GM04503 (cell line): Measurements from ENCODE around the gene AHSP.
"Not testable (repeated sequence)": the region's sequence is repeated elsewhere in the genome, so short reads cannot be mapped to it uniquely, and the experiment has no call there.

Experiments
- DNase-seq: peaks from one replicate; pipeline ENCODE4 v3.0.0-alpha.2; 2012; ENCODE audit warnings: low read depth

Gene AHSP

GRCh38 chr16:31501226-31501965 is 26.3 kb upstream of the AHSP start:
- DNase-seq: no peak

DNA sequence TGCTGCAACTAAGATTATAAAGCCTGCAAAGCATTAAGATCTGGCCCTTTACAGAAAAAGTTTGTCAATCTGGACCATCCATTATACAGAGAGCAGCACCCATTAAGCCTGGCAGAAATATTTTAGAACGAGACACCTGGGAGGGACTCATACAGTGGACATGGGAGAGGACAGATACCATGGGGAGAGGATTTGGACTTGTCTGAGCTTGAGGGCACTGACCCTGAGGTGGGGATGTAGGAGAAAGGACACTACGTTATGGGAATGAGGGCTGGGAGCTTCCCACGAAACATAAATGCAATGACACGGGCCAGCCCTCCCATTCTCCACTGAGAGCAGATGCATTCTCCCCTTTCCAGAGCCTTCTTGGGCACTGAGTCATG is 25.7 kb upstream of the AHSP start:
- no peak for DNase-seq

DNA sequence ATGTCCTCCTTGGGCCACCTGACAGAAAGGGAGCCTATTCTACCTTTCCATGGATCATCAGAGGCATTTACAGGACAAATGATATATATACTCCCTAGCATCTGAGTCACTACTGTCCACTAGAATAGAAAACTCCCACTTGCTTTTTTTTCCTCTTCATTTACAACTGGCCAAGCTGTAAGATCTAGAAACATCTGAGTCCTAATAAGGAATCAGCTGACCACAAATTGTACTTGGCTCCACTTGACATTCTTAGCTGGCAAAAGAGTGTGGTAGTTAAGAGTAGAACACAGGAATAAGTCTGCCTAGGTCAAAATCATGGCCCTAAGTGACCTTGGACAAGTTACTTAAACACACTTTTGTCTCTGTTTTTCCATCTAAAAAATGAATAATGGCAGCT is 24.7 kb upstream of the AHSP start:
- peak; percentile 50 for DNase-seq

- DNase-seq: not testable (repeated sequence)
Observed at GRCh38 chr16:31503555-31503954, 24.1 kb upstream of the AHSP start.

DNA sequence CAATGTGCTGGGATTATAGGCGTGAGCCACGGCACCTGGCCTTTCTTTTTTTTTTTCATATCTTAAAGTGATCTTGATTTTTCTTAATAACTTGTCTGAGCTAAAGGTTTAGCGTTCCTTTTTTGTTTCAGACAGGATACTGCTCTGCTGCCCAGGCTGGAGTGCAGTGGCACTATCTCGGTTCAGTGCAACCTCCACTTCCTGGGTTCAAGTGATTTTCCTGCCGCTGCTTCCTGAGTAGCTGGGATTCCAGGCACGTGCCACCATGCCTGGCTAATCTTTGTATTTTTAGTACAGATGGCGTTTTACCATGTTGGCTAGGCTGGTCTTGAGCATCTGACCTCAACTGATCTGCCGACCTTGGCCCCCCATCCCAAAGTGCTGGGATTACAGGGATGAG is 23.5 kb upstream of the AHSP start:
- DNase-seq: no peak

DNA sequence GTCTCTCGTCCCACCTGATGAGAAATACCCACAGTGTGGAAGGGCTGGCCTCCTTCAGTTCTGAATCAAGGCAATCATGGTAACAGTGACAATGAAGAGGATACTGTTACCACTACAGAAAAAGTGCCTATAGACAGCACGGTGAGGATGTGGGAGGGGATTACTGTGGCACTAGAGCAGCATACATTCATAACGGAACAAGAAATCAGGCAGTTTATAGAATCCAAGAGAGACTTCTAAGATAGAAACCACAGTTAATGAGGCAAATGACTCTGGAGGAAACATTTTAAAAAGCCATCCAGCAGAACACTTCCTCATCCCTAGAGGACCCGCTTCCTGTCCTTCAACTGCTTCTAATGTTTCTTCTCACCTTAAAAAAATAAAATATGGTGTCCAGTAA is 22.2 kb upstream of the AHSP start:
- no peak for DNase-seq

DNA sequence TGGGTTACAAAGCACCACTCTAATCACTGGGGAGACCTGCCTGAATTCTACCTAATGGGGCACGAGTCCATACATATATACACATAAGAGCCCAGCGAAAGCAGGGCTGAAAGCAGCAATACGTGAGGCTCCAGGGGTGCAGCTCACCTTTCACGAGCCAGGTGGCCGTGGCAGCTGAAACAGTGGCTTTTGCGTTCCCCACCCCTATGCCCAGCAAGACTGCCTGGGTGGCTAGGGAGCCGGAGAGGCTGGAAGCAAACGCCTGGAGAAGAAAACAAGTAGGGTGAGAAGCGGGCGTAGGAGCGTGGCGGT is 20.1 kb upstream of the AHSP start:
- no peak for DNase-seq

- peak; percentile 49 for DNase-seq
Observed at GRCh38 chr16:31507929-31508705, 19.6 kb upstream of the AHSP start, which contains the start of gene RUSF1. Gene RUSF1, minus strand, starts transcription at chr16:31508391. Its CDS starts 18 bp downstream, at chr16:31508373.

GRCh38 chr16:31508706-31509195 is 18.9 kb upstream of the AHSP start:
- DNase-seq: peak; percentile 34

- DNase-seq: peak; percentile 62
Observed at GRCh38 chr16:31513126-31513525, 14.6 kb upstream of the AHSP start.

DNA sequence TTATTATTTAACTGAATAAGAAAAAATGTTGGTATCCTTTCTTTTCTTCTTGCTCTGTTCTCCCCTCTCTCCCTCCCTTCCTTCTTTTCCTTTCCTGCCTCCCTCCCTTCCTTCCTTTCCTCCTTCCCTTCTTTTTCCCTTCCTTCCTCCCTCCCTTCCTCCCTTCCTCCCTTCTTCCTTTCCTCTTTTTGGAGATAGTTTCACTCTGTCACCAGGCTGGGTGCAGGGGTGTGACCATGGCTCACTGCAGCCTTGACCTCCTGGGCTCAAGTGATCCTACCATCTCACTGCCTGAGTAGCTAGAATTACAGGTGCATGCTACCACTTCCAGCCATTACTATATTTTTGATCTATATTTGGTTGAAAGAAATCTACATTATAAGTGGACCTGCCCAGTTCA is 13.8 kb upstream of the AHSP start:
- no peak for DNase-seq

- no peak for DNase-seq
Observed at GRCh38 chr16:31517800-31518402, 9.8 kb upstream of the AHSP start.

DNA sequence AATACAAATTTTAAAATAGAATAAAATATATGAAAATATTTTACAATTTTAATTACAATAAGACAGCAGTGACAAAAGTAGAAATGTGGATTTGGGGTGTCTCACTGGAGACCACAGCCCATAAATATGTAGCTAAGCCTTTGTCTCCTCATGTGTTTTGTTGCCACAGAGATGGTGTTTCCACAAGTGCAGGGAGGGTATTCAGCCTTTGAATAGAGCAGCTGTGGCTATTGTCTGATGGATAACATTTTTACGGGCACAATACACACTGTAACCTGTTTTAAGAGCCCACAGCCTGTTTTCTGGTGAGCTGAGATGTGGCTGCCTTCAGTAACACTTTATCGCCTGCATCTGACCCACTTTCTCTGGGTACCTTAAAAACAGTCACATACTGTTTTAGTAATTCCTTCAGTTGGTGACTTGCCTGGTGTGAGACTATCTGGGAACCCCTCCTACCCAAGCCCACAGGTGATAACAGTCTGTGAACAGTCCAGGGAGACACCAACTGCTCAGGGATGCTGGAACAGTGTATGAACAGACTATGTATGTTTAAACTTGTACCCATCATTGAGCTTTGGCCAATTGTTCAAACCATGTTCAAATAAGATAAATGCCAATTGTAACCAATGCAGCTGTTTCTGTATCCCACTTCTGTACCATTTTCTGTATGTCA is 7.8 kb upstream of the AHSP start:
- no peak for DNase-seq

DNA sequence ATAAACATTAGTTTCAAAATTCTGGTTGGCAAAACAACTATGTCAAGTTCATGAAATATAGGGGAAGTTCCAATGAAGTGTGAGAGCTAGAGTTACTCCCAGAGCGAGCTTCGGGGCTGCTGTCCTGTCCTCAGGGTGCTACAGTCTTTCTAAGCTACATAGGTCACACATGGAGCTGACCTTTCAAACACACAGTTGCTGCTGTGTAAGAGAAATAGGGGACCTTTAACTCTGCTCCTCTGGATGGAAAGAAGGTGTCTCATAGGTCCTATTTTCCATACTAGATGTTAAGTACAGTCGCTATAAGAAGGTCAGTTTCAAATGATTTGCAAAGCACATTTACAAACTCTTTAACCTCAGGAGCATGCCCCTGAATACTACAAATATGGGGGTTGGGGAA is 6.3 kb upstream of the AHSP start:
- DNase-seq: no peak

DNA sequence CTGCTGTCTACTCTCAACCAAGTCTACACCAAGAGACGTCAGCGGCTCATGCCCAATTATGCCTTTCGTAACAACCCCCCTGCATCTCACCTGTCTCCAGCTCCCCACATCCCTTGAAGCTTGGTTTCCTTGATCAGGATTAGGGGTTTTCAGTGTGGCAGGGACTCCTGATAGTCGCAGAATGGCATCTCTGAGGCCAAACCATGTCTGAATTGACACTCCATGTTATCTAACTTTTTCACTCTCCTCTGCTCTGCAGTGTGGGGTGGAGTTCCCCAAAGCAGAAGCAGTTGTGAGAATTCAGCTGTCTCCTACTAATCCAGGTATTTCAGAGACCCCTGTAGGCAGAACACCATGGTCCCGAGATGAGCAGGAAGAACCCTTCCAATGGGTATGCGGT is 5.6 kb upstream of the AHSP start:
- no peak for DNase-seq

DNA sequence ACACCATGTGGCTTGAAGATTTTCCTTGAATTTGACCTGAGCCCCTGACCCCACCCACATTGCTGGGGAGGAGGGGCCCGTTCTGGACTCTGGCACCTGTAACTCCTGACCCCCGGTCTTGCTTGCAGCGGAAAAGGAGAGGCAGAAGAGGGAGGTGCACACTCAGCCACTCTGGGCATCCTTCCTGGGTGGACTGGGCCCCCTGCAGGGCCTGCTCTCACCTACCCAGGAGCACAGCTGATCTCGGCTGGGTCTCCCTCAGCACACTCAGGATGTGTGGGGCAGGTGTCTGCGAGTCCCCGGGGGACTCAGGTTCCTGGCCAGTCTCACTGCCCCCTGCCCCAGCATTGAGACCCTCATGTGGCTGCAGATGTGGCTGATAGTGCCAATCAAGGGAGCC is 3.9 kb upstream of the AHSP start:
- DNase-seq: not testable (repeated sequence)

GRCh38 chr16:31525113-31525512 is 2.6 kb upstream of the AHSP start:
- DNase-seq: no peak

DNA sequence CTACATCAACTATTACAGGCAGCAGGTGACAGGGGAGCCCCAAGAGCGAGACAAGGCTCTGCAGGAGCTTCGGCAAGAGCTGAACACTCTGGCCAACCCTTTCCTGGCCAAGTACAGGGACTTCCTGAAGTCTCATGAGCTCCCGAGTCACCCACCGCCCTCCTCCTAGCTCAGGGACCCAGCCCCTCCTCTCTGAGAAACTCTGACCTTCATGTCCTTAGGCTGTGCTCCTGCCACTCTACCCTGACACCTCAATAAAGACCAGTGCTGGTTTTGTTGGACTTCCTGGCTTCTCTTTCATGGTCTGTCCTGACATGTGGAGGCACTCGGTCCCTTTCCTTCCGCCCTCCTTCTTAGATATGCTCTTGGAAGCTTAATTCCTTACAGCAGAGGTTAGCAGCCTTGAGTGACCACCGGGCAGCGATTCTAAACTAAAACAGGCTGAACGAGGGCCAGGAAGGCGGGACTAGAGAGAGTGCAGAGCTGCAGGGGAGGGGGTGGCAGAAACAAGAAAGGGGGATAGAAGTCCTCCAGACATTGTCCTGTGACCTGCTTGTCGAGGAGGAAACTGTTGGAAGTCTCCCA is 915 bp downstream of the AHSP start:
- DNase-seq: no peak

DNA sequence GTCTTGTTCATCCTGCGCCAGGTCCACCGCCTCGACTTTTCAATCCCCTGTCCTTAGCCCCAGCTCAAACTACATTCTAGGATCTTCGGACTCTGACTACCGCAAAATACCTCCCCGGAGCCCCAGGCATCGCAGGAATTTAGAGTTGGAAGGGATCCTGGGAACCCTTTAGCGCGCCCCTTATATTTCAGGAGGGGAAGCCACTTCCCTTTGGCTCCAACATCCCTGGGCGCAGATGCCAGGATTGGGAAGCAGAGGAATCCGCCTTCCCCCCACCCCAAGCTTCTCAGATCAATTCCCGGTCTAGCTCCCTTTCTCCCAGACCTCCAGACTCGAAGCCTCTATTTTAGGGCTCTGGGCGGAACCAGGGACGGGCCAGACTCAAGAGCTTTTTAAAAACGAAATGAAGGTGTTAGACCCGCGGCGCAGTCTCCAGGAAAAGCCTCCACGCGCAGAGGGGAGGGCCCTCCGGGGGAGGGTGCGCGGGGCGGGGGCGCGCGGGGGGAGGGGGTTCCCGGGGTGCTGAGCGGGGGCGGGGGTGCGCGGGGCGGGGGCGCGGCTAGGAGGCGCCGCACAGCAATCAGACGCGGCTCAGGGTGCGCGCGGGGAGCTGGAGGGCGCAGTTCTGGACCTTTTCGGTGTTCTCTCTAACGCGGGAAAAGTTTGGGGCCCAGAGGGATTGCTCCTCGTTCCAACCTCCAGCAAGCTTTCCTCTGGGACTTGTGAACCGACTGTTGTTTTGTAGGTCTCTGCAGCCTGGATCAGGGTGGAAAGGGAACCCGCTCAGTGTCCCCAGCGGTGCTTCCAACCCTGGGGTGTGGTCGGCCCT is 1.6 kb downstream of the AHSP start:
- DNase-seq: no peak

- DNase-seq: no peak
Observed at GRCh38 chr16:31529937-31530312, 2.2 kb downstream of the AHSP start.

GRCh38 chr16:31530405-31530804 is 2.7 kb downstream of the AHSP start:
- DNase-seq: no peak
